ELF-1 (cell line): ENCODE measurements around the gene CAPN2.
"Not testable (repeated sequence)": the region's sequence is repeated elsewhere in the genome, so short reads cannot be mapped to it uniquely, and the experiment has no call there.

Experiments
- DNase-seq: peaks from one replicate; pipeline ENCODE4 v3.0.0-alpha.2; 2016; ENCODE audit warnings: low read depth, low spot score

Gene CAPN2

DNA sequence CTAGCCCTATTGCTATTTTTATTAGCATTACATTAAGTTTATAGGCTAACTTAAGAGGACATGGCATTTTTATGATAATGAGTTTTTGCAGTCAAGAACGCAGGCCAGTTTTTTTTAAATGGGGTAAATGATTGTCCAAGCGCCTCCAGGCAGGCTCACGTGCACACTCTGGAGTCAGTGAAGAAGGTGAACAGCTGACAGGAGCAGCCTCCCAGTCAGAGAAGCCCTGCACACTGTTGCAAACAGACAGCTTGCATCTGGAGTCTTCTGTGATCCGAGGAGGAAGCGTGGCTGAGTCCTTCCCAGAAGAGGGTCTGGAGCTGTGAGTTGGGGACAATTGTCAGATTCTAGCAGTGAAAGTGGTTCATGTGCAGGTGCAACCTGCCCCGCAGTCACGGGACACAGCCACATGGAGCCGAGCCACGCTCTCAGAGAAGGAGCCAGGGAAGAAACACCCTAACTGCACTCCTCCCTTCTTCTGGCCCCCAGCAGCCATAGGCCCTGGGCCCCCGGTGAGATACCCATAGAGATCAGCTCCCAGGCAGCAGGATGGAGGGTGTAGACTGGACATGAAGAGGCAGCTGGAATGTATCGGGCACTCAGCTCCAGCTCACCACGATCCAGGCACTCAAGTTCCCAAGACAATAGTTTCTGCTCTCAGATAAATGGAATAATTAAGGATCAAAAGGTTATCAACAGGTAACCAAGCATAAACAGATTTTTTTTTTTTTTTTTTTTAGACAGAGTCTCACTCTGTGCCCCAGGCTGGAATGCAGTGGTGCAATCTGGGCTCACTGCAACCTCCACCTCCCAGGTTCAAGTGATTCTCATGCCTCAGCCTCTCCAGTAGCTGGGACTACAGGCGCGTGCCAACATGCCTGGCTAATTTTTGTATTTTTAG lies 26.4 kb downstream of the CAPN2 start:
- no peak for DNase-seq

GRCh38 chr1:223739366-223740037 lies 27.2 kb downstream of the CAPN2 start:
- no peak for DNase-seq

DNA sequence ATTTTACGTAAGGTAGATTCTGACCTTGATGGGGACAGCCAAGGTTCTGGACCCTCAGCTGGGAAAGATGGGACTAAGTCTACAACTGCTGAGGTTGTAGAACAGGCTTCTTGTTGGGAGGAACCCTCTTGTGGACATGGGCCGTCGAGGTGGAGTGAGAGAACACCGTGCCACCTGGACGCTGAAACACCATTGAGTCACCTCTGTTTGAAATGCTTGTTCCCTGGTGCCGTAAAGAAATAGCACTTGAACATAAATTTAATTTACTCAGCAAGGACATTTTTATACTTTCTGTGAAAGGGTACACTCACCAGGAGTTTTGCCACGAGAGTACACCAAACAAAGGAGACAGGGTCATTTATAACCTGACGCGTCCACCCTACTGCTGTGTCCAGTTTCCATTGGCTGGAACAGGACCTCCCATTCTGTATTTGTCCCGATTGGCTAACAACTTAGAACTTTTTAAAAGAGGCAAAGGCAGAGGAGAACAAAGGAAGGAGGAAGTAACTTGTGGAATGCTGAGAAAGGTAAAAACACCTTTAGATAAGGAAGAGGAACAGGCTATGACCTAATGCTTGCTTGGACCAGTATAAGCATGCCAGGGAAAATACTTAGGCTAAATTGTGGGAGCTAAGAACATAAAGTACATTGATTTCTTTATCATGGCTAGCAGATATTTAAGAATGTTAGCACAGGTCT lies 27.8 kb downstream of the CAPN2 start:
- DNase-seq: not testable (repeated sequence)

GRCh38 chr1:223741861-223742260 lies 29.5 kb downstream of the CAPN2 start:
- peak; percentile 70 for DNase-seq

- DNase-seq: no peak
These were observed 30.6 kb downstream of the CAPN2 start for GRCh38 chr1:223742856-223743517.

GRCh38 chr1:223745731-223746130 lies 33.4 kb downstream of the CAPN2 start:
- DNase-seq: no peak

GRCh38 chr1:223747838-223748335 lies 35.5 kb downstream of the CAPN2 start:
- DNase-seq: no peak

- DNase-seq: peak; percentile 52
These were observed 36.0 kb downstream of the CAPN2 start for GRCh38 chr1:223748405-223748772.

DNA sequence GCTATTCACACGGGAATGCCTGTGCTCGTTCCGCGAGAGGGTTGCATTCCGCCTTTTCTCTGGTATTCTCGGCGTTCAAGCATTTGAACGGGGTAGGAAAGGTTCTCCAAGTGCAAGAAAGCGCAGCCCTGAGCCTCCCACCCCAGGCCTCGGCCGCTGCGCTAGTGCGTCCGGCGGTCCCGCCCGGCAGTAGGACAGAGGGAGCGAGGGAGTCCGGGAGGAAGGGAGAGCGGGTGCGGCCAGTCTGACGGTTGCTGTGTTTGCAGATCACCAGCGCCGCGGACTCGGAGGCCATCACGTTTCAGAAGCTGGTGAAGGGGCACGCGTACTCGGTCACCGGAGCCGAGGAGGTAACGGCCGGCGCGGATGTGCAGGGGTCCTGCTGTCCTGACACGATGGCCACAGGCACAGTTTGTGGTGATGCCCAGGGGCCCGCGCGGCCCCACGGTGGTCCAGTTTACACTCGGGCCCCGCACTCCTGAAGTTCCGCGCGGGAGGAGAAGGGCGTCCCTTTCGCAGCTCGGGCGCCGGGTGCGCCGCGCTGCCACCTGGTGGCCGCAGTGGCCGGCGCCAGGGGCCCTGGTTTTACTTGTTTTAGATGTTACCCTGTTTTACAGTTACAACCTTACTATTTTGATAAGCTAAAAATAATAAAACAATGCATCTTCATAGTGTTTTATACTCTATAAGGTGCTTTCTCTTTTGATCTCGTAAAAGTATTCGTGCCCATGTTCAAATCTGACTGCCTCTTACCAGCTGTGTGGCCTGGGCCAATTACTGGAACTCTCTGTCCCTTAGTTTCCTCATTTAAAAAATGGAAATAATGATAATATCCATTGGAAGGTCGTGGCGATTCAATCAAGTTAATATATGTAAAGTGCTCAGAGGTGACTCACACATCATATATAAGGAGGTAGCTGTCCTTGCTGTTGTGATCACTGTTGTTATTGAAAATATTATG lies 36.7 kb downstream of the CAPN2 start:
- peak; percentile 76 for DNase-seq

GRCh38 chr1:223750730-223751570 lies 38.6 kb downstream of the CAPN2 start:
- no peak for DNase-seq

GRCh38 chr1:223751696-223752095 lies 39.4 kb downstream of the CAPN2 start:
- no peak for DNase-seq

GRCh38 chr1:223752721-223753515 lies 40.6 kb downstream of the CAPN2 start:
- DNase-seq: peak; percentile 81

DNA sequence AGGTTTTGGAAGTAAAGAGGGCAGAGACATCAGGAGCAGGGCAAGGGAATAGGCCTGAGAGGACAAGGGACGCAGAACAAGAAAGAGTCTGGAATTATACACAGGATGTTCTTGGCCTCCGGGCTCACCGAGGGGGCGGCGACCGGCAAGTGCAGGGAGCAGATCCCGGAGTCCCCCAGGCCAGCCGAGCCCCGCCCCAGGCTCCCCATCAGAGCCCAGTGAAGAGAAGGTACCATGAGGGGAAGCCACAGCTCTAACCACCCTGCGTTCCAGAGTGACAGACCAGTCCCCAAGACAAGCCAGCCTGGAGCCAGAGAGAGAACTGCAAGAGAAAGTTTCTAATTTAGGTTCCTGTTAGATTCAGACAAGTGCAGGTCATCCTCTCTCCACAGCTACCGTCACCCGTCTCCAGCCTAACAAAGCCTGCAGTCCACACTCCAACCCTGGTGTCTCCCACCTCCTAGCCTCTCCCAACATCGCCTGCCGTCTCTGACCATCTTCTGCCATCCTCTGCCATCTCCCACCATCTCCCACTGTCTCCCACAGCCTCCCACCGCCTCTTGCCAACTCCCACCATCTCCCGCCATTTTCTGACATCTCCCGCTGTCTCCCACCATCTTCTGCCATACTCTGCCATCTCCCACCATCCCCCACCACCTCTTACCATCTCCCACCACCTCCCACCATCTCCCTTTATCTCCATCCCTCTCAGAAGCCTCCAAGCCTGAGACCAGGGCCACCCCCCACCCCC lies 42.5 kb downstream of the CAPN2 start:
- DNase-seq: no peak

DNA sequence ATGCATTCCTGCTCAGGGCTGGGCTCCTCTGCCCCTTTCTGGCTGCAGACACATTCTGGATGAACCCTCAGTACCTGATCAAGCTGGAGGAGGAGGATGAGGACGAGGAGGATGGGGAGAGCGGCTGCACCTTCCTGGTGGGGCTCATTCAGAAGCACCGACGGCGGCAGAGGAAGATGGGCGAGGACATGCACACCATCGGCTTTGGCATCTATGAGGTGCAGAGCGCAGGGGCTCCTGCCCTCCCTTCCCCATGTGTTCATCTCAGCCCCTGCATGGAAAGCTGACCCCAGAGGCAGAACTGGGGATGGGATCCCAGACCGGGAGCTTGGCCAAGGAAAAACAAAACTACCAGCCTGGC lies 43.1 kb downstream of the CAPN2 start:
- no peak for DNase-seq

DNA sequence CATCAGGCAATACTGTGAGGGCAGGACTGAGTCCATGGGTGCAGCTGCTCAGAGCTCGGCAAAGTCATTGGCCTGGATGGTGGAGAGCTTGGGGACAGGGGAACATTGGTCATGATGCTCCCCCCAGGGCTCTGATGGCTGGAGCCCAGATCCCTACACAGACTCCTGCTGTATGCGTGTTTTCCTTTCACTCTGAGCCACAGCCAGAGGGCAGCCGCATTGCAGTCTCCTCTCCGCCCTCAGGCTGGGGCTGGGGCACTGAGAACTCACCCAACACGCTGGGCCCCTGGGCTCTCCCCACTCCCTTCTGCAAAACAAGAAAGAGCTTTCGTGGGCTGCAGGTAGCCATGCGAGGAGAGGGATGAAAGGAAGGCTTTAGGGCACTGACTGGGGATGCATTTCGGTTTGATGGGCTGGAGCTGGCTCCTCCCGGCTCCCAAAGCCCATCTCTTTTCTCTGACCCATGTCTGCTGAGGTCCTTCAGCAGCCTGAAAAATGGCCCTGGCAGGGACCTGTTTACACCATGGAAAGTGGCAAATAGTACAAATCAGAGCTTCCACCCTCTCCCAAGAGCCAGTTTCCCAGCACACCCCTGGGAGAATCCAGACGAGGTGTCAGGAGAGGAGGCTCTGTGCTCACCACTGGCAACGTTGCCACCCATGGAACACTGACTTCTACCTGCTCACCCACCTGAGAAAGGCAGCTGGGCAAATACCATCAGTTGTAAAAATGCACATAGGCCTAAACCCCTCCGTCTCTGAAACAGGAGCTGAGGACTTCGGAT lies 43.8 kb downstream of the CAPN2 start:
- DNase-seq: peak; percentile 67

DNA sequence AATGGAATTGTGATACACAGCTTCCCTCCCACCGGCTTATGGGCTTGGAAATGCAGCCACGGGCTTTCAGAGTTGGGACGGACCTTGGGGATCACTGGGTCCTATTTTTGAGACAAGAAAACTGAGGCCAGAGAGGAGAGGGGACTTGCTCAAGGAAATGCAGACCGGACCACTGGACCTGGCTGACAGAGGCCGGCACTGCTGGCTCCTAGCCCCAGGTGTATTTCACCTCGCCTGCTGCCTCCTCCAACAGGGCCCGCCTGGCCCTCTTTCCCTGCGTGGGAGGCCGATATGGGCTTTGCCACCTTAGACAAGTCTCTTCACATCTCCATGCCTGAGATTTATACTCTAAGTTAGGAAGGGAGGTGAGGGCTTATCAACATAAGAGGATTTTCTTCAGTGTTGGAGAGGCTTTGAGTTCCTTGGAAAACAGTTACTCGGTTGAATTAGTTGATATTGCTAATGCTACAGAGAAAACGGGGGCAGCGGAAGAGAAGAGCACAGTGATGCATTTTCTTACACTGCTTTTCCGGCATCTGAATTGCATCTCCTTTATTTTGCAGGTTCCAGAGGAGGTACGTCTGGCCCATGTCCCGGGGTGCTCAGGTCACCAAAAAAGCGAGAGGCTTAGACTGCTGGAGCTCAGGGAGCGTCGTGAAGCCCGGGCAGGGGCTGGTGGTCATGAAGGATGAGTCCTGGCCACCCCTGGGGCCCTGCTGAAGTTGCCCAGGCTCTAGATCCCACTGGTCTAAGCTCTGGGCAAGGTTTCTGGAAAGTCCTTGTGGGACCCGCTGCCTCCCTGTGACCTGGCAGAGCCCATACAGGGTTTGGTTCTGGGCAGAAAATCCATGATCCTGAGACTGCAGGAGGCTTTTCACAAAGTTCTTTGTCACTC lies 44.7 kb downstream of the CAPN2 start:
- DNase-seq: no peak
